SK-N-SH treated with all-trans-retinoic acid at 6 μM for 48 hours (cell line): ENCODE data around the gene SNX13.

Experiments used
- ATAC-seq: fragments of 200-7000 bp; cut with Tn5 transposase; 3 replicates; pipeline ENCODE4 v1.9.1; 2020; ENCODE audit warnings: mild to moderate bottlenecking, moderate library complexity
- ARNTL ChIP-seq: fragments of 450-650 bp; formaldehyde crosslinking; IDR thresholded peaks from 2 replicates; pipeline ENCODE4 v1.5.0; 2020; ENCODE audit warnings: low read depth, mild to moderate bottlenecking, moderate library complexity, borderline replicate concordance
- BACH2 ChIP-seq: fragments of 250-450 bp; sonication (Bioruptor Pico); IDR thresholded peaks from 2 replicates; pipeline ENCODE4 v1.9.0; 2021; ENCODE audit warnings: mild to moderate bottlenecking, borderline replicate concordance
- CREB5 ChIP-seq: fragments of 250-450 bp; sonication (Bioruptor Pico); IDR thresholded peaks from 2 replicates; pipeline ENCODE4 v1.5.1; 2020; ENCODE audit warnings: low read depth, mild to moderate bottlenecking, moderate library complexity
- CSRNP3 ChIP-seq: fragments of 250-450 bp; sonication (Bioruptor Pico); IDR thresholded peaks from 2 replicates; pipeline ENCODE4 v1.5.1; 2021; ENCODE audit warnings: mild to moderate bottlenecking, moderate library complexity
- ESRRG ChIP-seq: fragments of 250-450 bp; sonication (Bioruptor Pico); IDR thresholded peaks from 2 replicates; pipeline ENCODE4 v1.6.1; 2021; ENCODE audit warnings: mild to moderate bottlenecking
- GLIS3 ChIP-seq: fragments of 250-450 bp; sonication (Bioruptor Pico); IDR thresholded peaks from 2 replicates; pipeline ENCODE4 v1.5.0; 2020; ENCODE audit warnings: mild to moderate bottlenecking, moderate library complexity
- ISL1 ChIP-seq: fragments of 250-450 bp; sonication (Bioruptor Pico); IDR thresholded peaks from 2 replicates; pipeline ENCODE4 v2.1.2; 2022; ENCODE audit warnings: mild to moderate bottlenecking, moderate library complexity
- OSR1 ChIP-seq: fragments of 250-450 bp; sonication (Bioruptor Pico); IDR thresholded peaks from 2 replicates; pipeline ENCODE4 v1.8.0; 2022; ENCODE audit warnings: moderate library complexity, mild to moderate bottlenecking, inconsistent platforms
- PATZ1 ChIP-seq: fragments of 250-450 bp; sonication (Bioruptor Pico); IDR thresholded peaks from 2 replicates; pipeline ENCODE4 v1.8.0; 2020; ENCODE audit warnings: mild to moderate bottlenecking, moderate library complexity, borderline replicate concordance
- POU6F1 ChIP-seq: fragments of 250-450 bp; sonication (Bioruptor Pico); IDR thresholded peaks from 2 replicates; pipeline ENCODE4 v1.8.0; 2021; ENCODE audit warnings: low read depth, mild to moderate bottlenecking, moderate library complexity, borderline replicate concordance
- PPARA ChIP-seq: fragments of 250-450 bp; sonication (Bioruptor Pico); IDR thresholded peaks from 2 replicates; pipeline ENCODE4 v1.5.0; 2020; ENCODE audit warnings: mild to moderate bottlenecking, borderline replicate concordance
- RARB ChIP-seq: fragments of 250-450 bp; sonication (Bioruptor Pico); IDR thresholded peaks from 2 replicates; pipeline ENCODE4 v1.8.0; 2021; ENCODE audit warnings: mild to moderate bottlenecking, moderate library complexity
- SNAI2 ChIP-seq: fragments of 250-450 bp; sonication (Bioruptor Pico); IDR thresholded peaks from 2 replicates; pipeline ENCODE4 v1.5.0; 2020; ENCODE audit warnings: mild to moderate bottlenecking, moderate library complexity
- TCF4 ChIP-seq: fragments of 250-450 bp; sonication (Bioruptor Pico); IDR thresholded peaks from 2 replicates; pipeline ENCODE4 v1.8.0; 2021; ENCODE audit warnings: mild to moderate bottlenecking, moderate library complexity, borderline replicate concordance
- TOX ChIP-seq: fragments of 250-450 bp; sonication (Bioruptor Pico); IDR thresholded peaks from 2 replicates; pipeline ENCODE4 v1.8.0; 2021; ENCODE audit warnings: mild to moderate bottlenecking, moderate library complexity, borderline replicate concordance
- TSHZ2 ChIP-seq: fragments of 250-450 bp; sonication (Bioruptor Pico); IDR thresholded peaks from 2 replicates; pipeline ENCODE4 v1.5.0; 2020; ENCODE audit warnings: mild to moderate bottlenecking, moderate library complexity
- ZC3H10 ChIP-seq: fragments of 250-450 bp; sonication (Bioruptor Pico); IDR thresholded peaks from 2 replicates; pipeline ENCODE4 v1.5.1; 2021; ENCODE audit warnings: mild to moderate bottlenecking, moderate library complexity
- ZFP3 ChIP-seq: fragments of 250-450 bp; sonication (Bioruptor Pico); IDR thresholded peaks from 2 replicates; pipeline ENCODE4 v1.5.0; 2020; ENCODE audit warnings: mild to moderate bottlenecking, moderate library complexity
- ZFP30 ChIP-seq: fragments of 450-650 bp; formaldehyde crosslinking; IDR thresholded peaks from 2 replicates; pipeline ENCODE4 v1.5.0; 2022; ENCODE audit warnings: mild to moderate bottlenecking, moderate library complexity
- ZNF565 ChIP-seq: fragments of 450-650 bp; formaldehyde crosslinking; conservative IDR thresholded peaks from 2 replicates; pipeline ENCODE4 v1.5.0; 2020; ENCODE audit warnings: low read depth, mild to moderate bottlenecking, moderate library complexity
- ZNF70 ChIP-seq: fragments of 450-650 bp; formaldehyde crosslinking; IDR thresholded peaks from 2 replicates; pipeline ENCODE4 v1.5.0; 2020; ENCODE audit warnings: mild to moderate bottlenecking, moderate library complexity

The SNX13 gene

GRCh38 chr7:17792075-17792936, 148.0 kb downstream of the SNX13 start:
- ATAC-seq: no peak
- TF ChIP-seq GLIS3 (CRISPR knock-in tag): no peak

GRCh38 chr7:17787257-17787656, 153.0 kb downstream of the SNX13 start:
- no peak for ATAC-seq
- TF ChIP-seq ZFP3 (CRISPR knock-in tag): no peak
- TF ChIP-seq CSRNP3 (CRISPR knock-in tag): no peak
- no peak for TF ChIP-seq ZFP30 (CRISPR knock-in tag)
- TF ChIP-seq CREB5 (CRISPR knock-in tag): no peak
- no peak for TF ChIP-seq SNAI2 (CRISPR knock-in tag)
- TF ChIP-seq POU6F1 (CRISPR knock-in tag): no peak

- TF ChIP-seq ARNTL: no peak
- TF ChIP-seq RARB (CRISPR knock-in tag): no peak
- no peak for TF ChIP-seq ISL1 (CRISPR knock-in tag)
- no peak for TF ChIP-seq TOX (CRISPR knock-in tag)
- no peak for TF ChIP-seq GLIS3 (CRISPR knock-in tag)
- TF ChIP-seq TCF4 (CRISPR knock-in tag): no peak
- no peak for TF ChIP-seq ZFP3 (CRISPR knock-in tag)
- no peak for TF ChIP-seq BACH2 (CRISPR knock-in tag)
- TF ChIP-seq ZNF565: no peak
- no peak for TF ChIP-seq ESRRG (CRISPR knock-in tag)
- no peak for TF ChIP-seq OSR1 (CRISPR knock-in tag)
- TF ChIP-seq PPARA (CRISPR knock-in tag): no peak
- no peak for TF ChIP-seq POU6F1 (CRISPR knock-in tag)
- no peak for TF ChIP-seq SNAI2 (CRISPR knock-in tag)
- no peak for TF ChIP-seq ZC3H10 (CRISPR knock-in tag)
- no peak for TF ChIP-seq PATZ1 (CRISPR knock-in tag)
- TF ChIP-seq ZFP30 (CRISPR knock-in tag): no peak
- ATAC-seq: no peak
Measured at GRCh38 chr7:17786314-17786852, 153.9 kb downstream of the SNX13 start.

- ATAC-seq: no peak
- no peak for TF ChIP-seq TSHZ2
- TF ChIP-seq CSRNP3 (CRISPR knock-in tag): no peak
- no peak for TF ChIP-seq ZFP30 (CRISPR knock-in tag)
- TF ChIP-seq ZNF70 (CRISPR knock-in tag): no peak
- TF ChIP-seq OSR1 (CRISPR knock-in tag): no peak
- TF ChIP-seq POU6F1 (CRISPR knock-in tag): no peak
Measured at GRCh38 chr7:17782216-17782549, 158.1 kb downstream of the SNX13 start.
